A549 (cell line): ENCODE data around the gene NUP214. TPM values are rescaled to one million over a fixed set of nuclear protein-coding genes. Genes with fewer than 3 reads are reported as not detected.

Experiments
- ATAC-seq, 2 experiments: fragments of 200-7000 bp in 1 of 2; fragments of >200 bp in 1 of 2; cut with Nextera tagmentation in 1 of 2; cut with Tn5 transposase in 1 of 2; 3 replicates each; pipeline versions ENCODE4 v1.8.0 to v1.9.1; 2018 to 2020; ENCODE audit warnings: mild to moderate bottlenecking in 1 of 2, moderate library complexity in 1 of 2
- CTCF ChIA-PET: fragments of 300-600 bp; sonication (Branson Sonifier 250); formaldehyde crosslinking; extraction: SDS; loops from one replicate; lab custom pipeline; 2021; ENCODE audit warnings: antibody characterized with exemption, inconsistent platforms; lab: Yijun Ruan, JAX
- POLR2A ChIA-PET: fragments of 350-600 bp; formaldehyde crosslinking; extraction: SDS; loops from one replicate; lab custom pipeline; 2021; ENCODE audit warnings: antibody characterized with exemption, inconsistent platforms; lab: Yijun Ruan, JAX
- DNase-seq, 2 experiments: peaks; one replicate each; pipeline versions ENCODE4 v3.0.0 to v3.0.0-alpha.2; 2011 to 2016; ENCODE audit warnings: low read depth in 1 of 2, low spot score in 1 of 2
- FAIRE-seq: peaks from 2 replicates; lab custom pipeline; 2011; peaks lifted over from hg19 to GRCh38; lab: Jason Lieb, UNC
- H3K27ac ChIP-seq, 2 experiments: fragments of >200 bp; sonication (Bioruptor Twin); formaldehyde crosslinking; 3 replicates each; pipeline ENCODE4 v1.5.1; 2016 to 2017
- H3K4me1 ChIP-seq: fragments of >200 bp; sonication (Bioruptor Twin); formaldehyde crosslinking; 3 replicates; pipeline ENCODE4 v1.6.1; 2016
- H3K4me2 ChIP-seq: fragments of >200 bp; sonication (Bioruptor Twin); formaldehyde crosslinking; 3 replicates; pipeline ENCODE4 v1.6.1; 2016
- H3K4me3 ChIP-seq: fragments of >200 bp; sonication (Bioruptor Twin); formaldehyde crosslinking; 3 replicates; pipeline ENCODE4 v1.5.1; 2016
- H3K9me3 ChIP-seq: fragments of >200 bp; sonication (Bioruptor Twin); formaldehyde crosslinking; 3 replicates; pipeline ENCODE4 v1.6.1; 2016
- BHLHE40 ChIP-seq: IDR thresholded peaks from 2 replicates; pipeline ENCODE4 v1.6.1; 2012; ENCODE audit warnings: low read depth, low read length, inconsistent platforms
- CBX2 ChIP-seq: fragments of 200-600 bp; sonication (generic); IDR thresholded peaks from 2 replicates; pipeline ENCODE4 v1.6.1; 2016; ENCODE audit warnings: low read depth, mild to moderate bottlenecking, borderline replicate concordance
- CBX8 ChIP-seq: fragments of 200-600 bp; sonication (generic); IDR thresholded peaks from 2 replicates; pipeline ENCODE4 v1.6.1; 2016
- CTCF ChIP-seq: fragments of >200 bp; sonication (Bioruptor Twin); formaldehyde crosslinking; IDR thresholded peaks from 3 replicates; pipeline ENCODE4 v1.5.1; 2016
- E2F6 ChIP-seq: IDR thresholded peaks from 2 replicates; pipeline ENCODE4 v1.6.1; 2012; ENCODE audit warnings: low read depth, borderline replicate concordance
- EHF ChIP-seq: fragments of 250-450 bp; sonication (Bioruptor Pico); IDR thresholded peaks from 2 replicates; pipeline ENCODE4 v1.5.0; 2020; ENCODE audit warnings: mild to moderate bottlenecking
- ESRRA ChIP-seq: fragments of 150-350 bp; IDR thresholded peaks from 2 replicates; pipeline ENCODE4 v1.6.1; 2014; ENCODE audit warnings: mild to moderate bottlenecking, low read length, borderline replicate concordance
- FOSL2 ChIP-seq, 2 experiments: fragments of 450-650 bp in 1 of 2; fragments of >200 bp in 1 of 2; sonication (Bioruptor Twin) in 1 of 2; formaldehyde crosslinking; IDR thresholded peaks; 2 replicates each; pipeline versions ENCODE4 v1.5.0 to v1.6.1; 2016 to 2020; ENCODE audit warnings: mild to moderate bottlenecking in 1 of 2, moderate library complexity in 1 of 2
- FOXS1 ChIP-seq: fragments of 250-450 bp; sonication (Bioruptor Pico); IDR thresholded peaks from 2 replicates; pipeline ENCODE4 v1.5.0; 2020; ENCODE audit warnings: mild to moderate bottlenecking, moderate library complexity
- GATA3 ChIP-seq: IDR thresholded peaks from 2 replicates; pipeline ENCODE4 v1.6.1; 2012; ENCODE audit warnings: borderline replicate concordance
- HDAC2 ChIP-seq: fragments of 200-600 bp; sonication (generic); IDR thresholded peaks from 2 replicates; pipeline ENCODE4 v1.6.1; 2016
- HEYL ChIP-seq: fragments of 250-450 bp; sonication (Bioruptor Pico); IDR thresholded peaks from 2 replicates; pipeline ENCODE4 v1.8.0; 2021; ENCODE audit warnings: mild to moderate bottlenecking, moderate library complexity
- HMGXB4 ChIP-seq: fragments of 250-450 bp; sonication (Bioruptor Pico); IDR thresholded peaks from 2 replicates; pipeline ENCODE4 v1.5.0; 2021; ENCODE audit warnings: mild to moderate bottlenecking, moderate library complexity, borderline replicate concordance
- HOXA7 ChIP-seq: fragments of 250-450 bp; sonication (Bioruptor Pico); IDR thresholded peaks from 2 replicates; pipeline ENCODE4 v1.5.0; 2020; ENCODE audit warnings: mild to moderate bottlenecking, moderate library complexity
- HOXB5 ChIP-seq: fragments of 250-450 bp; sonication (Bioruptor Pico); IDR thresholded peaks from 2 replicates; pipeline ENCODE4 v1.5.0; 2020; ENCODE audit warnings: mild to moderate bottlenecking, moderate library complexity
- KDM1A ChIP-seq: fragments of 200-600 bp; sonication (generic); IDR thresholded peaks from 2 replicates; pipeline ENCODE4 v1.6.1; 2016; ENCODE audit warnings: low read depth, mild to moderate bottlenecking
- MAFK ChIP-seq: fragments of 450-650 bp; IDR thresholded peaks from 2 replicates; pipeline ENCODE4 v1.6.1; 2014; ENCODE audit not compliant: partially characterized antibody
- MAX ChIP-seq: IDR thresholded peaks from 2 replicates; pipeline ENCODE4 v1.6.1; 2012
- MAZ ChIP-seq: fragments of 150-350 bp; IDR thresholded peaks from 2 replicates; pipeline ENCODE4 v1.6.1; 2014; ENCODE audit warnings: antibody characterized with exemption, low read depth, low read length, borderline replicate concordance
- MYC ChIP-seq: IDR thresholded peaks from 2 replicates; pipeline ENCODE4 v1.6.1; 2012; ENCODE audit warnings: mild to moderate bottlenecking, inconsistent platforms, low read length, improper control_type of control experiment, borderline replicate concordance
- NFE2L2 ChIP-seq: fragments of 150-350 bp; conservative IDR thresholded peaks from 2 replicates; pipeline ENCODE4 v1.6.1; 2014; ENCODE audit warnings: low read length
- NR3C1 ChIP-seq: fragments of >200 bp; sonication (Bioruptor Twin); formaldehyde crosslinking; IDR thresholded peaks from 3 replicates; pipeline ENCODE4 v1.6.1; 2017
- PBX3 ChIP-seq: IDR thresholded peaks from 2 replicates; pipeline ENCODE4 v1.6.1; 2012
- POLR2A ChIP-seq: IDR thresholded peaks from 2 replicates; pipeline ENCODE4 v1.6.1; 2012; ENCODE audit warnings: mild to moderate bottlenecking, low read length
- TFCP2L1 ChIP-seq: fragments of 250-450 bp; sonication (Bioruptor Pico); IDR thresholded peaks from 2 replicates; pipeline ENCODE4 v1.5.0; 2021; ENCODE audit warnings: mild to moderate bottlenecking
- USF2 ChIP-seq: fragments of 450-650 bp; IDR thresholded peaks from 2 replicates; pipeline ENCODE4 v1.6.1; 2014; ENCODE audit warnings: antibody characterized with exemption
- ZFP36 ChIP-seq: fragments of 450-650 bp; IDR thresholded peaks from 2 replicates; pipeline ENCODE4 v1.6.1; 2014; ENCODE audit warnings: borderline replicate concordance; ENCODE audit not compliant: partially characterized antibody
- ZNF302 ChIP-seq: fragments of 250-450 bp; sonication (Bioruptor Pico); IDR thresholded peaks from 2 replicates; pipeline ENCODE4 v1.9.0; 2021; ENCODE audit warnings: inconsistent platforms, mild to moderate bottlenecking, moderate library complexity
- WGBS: methylation state at CpG from one replicate; pipeline ENCODE4 v1.1.6; 2017; ENCODE audit errors: missing lambda C conversion rate; 5-methylcytosine and 5-hydroxymethylcytosine counted together
- polyA plus RNA-seq, 4 experiments: library from polyadenylated mRNA; depleted of rRNA in 3 of 4; stranded (reverse); fragments of >200 nt; fragmentation: RNase III in 1 of 4; extraction: RNeasy Plus Mini Kit Qiagen cat#74134 plus additional on column Dnase treatment in 1 of 4; gene quantifications; 2 replicates in 3 of 4; 3 replicates in 1 of 4; pipeline ENCODE4 v1.2.3, GENCODE V29; 2011 to 2017

Gene NUP214
- polyA plus RNA-seq, 2 of the 4 experiments (the other 2 are of a cell fraction), result 14.4 to 18.5 TPM

- TF ChIP-seq MAX (no peak), HDAC2 (no peak), MYC (no peak), EHF (CRISPR knock-in tag) (no peak), ESRRA (no peak), ZFP36 (no peak), USF2 (no peak)
- ChIA-PET CTCF (no interaction called here), POLR2A (no interaction called here)
- no peak overlapping the region for H3K4me2 ChIP-seq
- 34% methylated on average over 2 of the region's 2 CpGs for WGBS
- no peak overlapping the region for H3K27ac ChIP-seq
- ATAC-seq (no peak), FAIRE-seq (no peak), DNase-seq (no peak)
- no peaks in the 10 kb centered on the region for H3K9me3 ChIP-seq
- H3K4me1 ChIP-seq, result peaks cover 6% of the 10 kb centered on the region; the same call in 2 of the 3 replicates
- no peak overlapping the region for H3K4me3 ChIP-seq
These were observed 3.2 kb upstream of the NUP214 start for GRCh38 chr9:131122158-131122557.

- CTCF ChIA-PET, result interaction anchor here (0.9 to 2.9 kb wide), 6 partner anchors 16 to 225 kb away, joined by 3 to 10 read pairs (median 4); no protein-coding TSS in a partner anchor
- 1% methylated on average over 7 of the region's 7 CpGs for WGBS
- Histone ChIP-seq H3K4me1 (peaks cover 6% of the 10 kb centered on the region; the same call in 2 of the 3 replicates), H3K4me2 (peak overlapping the region; percentile 82), H3K27ac (peak overlapping the region; percentile 81 to 90), H3K4me3 (peak overlapping the region; percentile 88), H3K9me3 (no peaks in the 10 kb centered on the region)
- POLR2A ChIA-PET, result interaction anchor here (0.7 to 1.7 kb wide), 11 partner anchors 10 to 248 kb away, joined by 3 to 11 read pairs (median 5); no protein-coding TSS in a partner anchor
- peak in 1 of 2 experiments; percentile 3 for DNase-seq
- FAIRE-seq, result no peak
- peak; percentile 21 to 38 for ATAC-seq
- no peak for TF ChIP-seq CBX8
- TF ChIP-seq NR3C1, result no peak
- no peak for TF ChIP-seq FOXS1 (CRISPR knock-in tag)
- TF ChIP-seq FOSL2 (IDR thresholded peaks at IDR 0.05), result no peak
- TF ChIP-seq FOSL2 (CRISPR knock-in tag; IDR thresholded peaks at IDR 0.05), result no peak
- no peak for TF ChIP-seq HOXA7
- no peak for TF ChIP-seq ZFP36
- no peak for TF ChIP-seq HEYL (CRISPR knock-in tag)
- TF ChIP-seq POLR2A, result no peak
- TF ChIP-seq MAFK, result no peak
- TF ChIP-seq MAZ, result no peak
- TF ChIP-seq GATA3, result no peak
- no peak for TF ChIP-seq PBX3
- TF ChIP-seq USF2, result no peak
- no peak for TF ChIP-seq HMGXB4 (CRISPR knock-in tag)
- no peak for TF ChIP-seq EHF (CRISPR knock-in tag)
These were observed 423 bp upstream of the NUP214 start for GRCh38 chr9:131125038-131125287.

- H3K4me2 ChIP-seq, result peak overlapping the region; percentile 91
- ATAC-seq (no peak; a peak in 1 of 6 replicates), FAIRE-seq (no peak), DNase-seq (no peak)
- POLR2A ChIA-PET, result interaction anchor here (1.0 to 1.3 kb wide), 2 partner anchors 9 to 41 kb away, joined by 3 to 5 read pairs; no protein-coding TSS in a partner anchor
- H3K4me1 ChIP-seq, result peaks cover 6% of the 10 kb centered on the region; the same call in 2 of the 3 replicates
- WGBS, result under 1% methylated on average over 11 of the region's 11 CpGs
- peak overlapping the region; percentile 88 for H3K4me3 ChIP-seq
- CTCF ChIA-PET, result interaction anchor here (1.4 to 2.9 kb wide), 2 partner anchors 20 to 210 kb away, joined by 3 to 10 read pairs; no protein-coding TSS in a partner anchor
- no peaks in the 10 kb centered on the region for H3K9me3 ChIP-seq
- peak overlapping the region; percentile 80 to 90 for H3K27ac ChIP-seq
- no peak for TF ChIP-seq CBX2
- TF ChIP-seq ESRRA, result no peak
- no peak for TF ChIP-seq HOXB5 (CRISPR knock-in tag)
- no peak for TF ChIP-seq MAFK
- no peak for TF ChIP-seq KDM1A
- TF ChIP-seq ZNF302 (CRISPR knock-in tag), result no peak
- no peak for TF ChIP-seq CTCF
- TF ChIP-seq BHLHE40, result no peak
- no peak for TF ChIP-seq NFE2L2
- TF ChIP-seq EHF (CRISPR knock-in tag), result no peak
- TF ChIP-seq TFCP2L1 (CRISPR knock-in tag), result no peak
- TF ChIP-seq E2F6, result no peak
These were observed 657 bp downstream of the NUP214 start for GRCh38 chr9:131126059-131126426.
